ENCODE results near the gene ASNSD1. TPM values are rescaled to one million over a fixed set of nuclear protein-coding genes. Genes with fewer than 3 reads are reported as not detected.
"Not testable (repeated sequence)": the region's sequence is repeated elsewhere in the genome, so short reads cannot be mapped to it uniquely, and the experiment has no call there.

Gene ASNSD1
- total and polyA plus RNA-seq, 7 donors: 22.5 to 56.6 (median 41.5) TPM

GRCh38 chr2:189685540-189686229, 24.4 kb downstream of the ASNSD1 start:
- H3K27ac ChIP-seq: no peak overlapping the region
- TF ChIP-seq EP300 (IDR thresholded peaks at IDR 0.05): no peak
- TF ChIP-seq POLR2A (IDR thresholded peaks at IDR 0.05): no peak
- H3K36me3 ChIP-seq: peaks cover 0 to 8% (median 0%) of the 10 kb centered on the region in 4 donors
- intact Hi-C loops (cut with DNase I): no loop called here
- H3K4me1 ChIP-seq: peaks cover 0 to 12% (median 4%) of the 10 kb centered on the region in 4 donors
- DNase-seq: no peak
- 73 to 78% methylated on average over 2 of the region's 2 CpGs for WGBS, 2 donors
- H3K27me3 ChIP-seq: no peaks in the 10 kb centered on the region
- no peak overlapping the region for H3K4me3 ChIP-seq
- H3K9me3 ChIP-seq: no peaks in the 10 kb centered on the region

DNA sequence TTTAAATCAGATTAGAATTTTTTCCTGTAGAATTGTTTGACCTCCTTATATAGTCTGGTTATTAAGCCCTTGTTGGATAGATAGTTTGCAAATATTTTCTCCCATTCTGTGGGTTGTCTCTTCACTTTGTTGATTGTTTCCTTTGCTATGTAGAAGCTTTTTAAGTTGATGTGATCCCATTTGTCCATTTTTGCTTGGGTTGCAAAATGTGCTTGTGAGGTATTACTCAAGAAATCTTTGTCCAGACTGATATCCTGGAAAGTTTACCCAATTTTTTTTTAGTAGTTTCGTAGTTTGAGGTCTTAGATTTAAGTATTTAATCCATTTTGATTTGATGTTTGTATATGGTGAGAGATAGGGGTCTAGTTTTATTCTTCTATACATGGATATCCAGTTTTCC, 26.5 kb downstream of the ASNSD1 start:
- H3K4me3 ChIP-seq; H3K4me1 ChIP-seq; intact Hi-C loops (cut with DNase I); H3K27ac ChIP-seq; H3K9me3 ChIP-seq; DNase-seq; H3K36me3 ChIP-seq; H3K27me3 ChIP-seq: not testable (repeated sequence)
- 84 to 88% methylated on average over 1 of the region's 1 CpG for WGBS, 2 donors

- Histone ChIP-seq H3K36me3 (no peaks in the 10 kb centered on the region), H3K27me3 (no peaks in the 10 kb centered on the region), H3K4me1 (peaks cover 0 to 4% (median 0%) of the 10 kb centered on the region in 4 donors), H3K4me3 (no peak overlapping the region), H3K9me3 (no peaks in the 10 kb centered on the region), H3K27ac (no peak overlapping the region)
- intact Hi-C loops (cut with DNase I): no loop called here
- TF ChIP-seq POLR2A (IDR thresholded peaks at IDR 0.05) (no peak), POLR2AphosphoS5 (IDR thresholded peaks at IDR 0.05) (no peak), EP300 (IDR thresholded peaks at IDR 0.05) (no peak), CTCF (IDR thresholded peaks at IDR 0.05) (no peak)
- WGBS, 2 donors: 69 to 89% methylated on average over 3 of the region's 3 CpGs
- no peak for DNase-seq
Measured at GRCh38 chr2:189696223-189696622, 35.0 kb downstream of the ASNSD1 start.

DNA sequence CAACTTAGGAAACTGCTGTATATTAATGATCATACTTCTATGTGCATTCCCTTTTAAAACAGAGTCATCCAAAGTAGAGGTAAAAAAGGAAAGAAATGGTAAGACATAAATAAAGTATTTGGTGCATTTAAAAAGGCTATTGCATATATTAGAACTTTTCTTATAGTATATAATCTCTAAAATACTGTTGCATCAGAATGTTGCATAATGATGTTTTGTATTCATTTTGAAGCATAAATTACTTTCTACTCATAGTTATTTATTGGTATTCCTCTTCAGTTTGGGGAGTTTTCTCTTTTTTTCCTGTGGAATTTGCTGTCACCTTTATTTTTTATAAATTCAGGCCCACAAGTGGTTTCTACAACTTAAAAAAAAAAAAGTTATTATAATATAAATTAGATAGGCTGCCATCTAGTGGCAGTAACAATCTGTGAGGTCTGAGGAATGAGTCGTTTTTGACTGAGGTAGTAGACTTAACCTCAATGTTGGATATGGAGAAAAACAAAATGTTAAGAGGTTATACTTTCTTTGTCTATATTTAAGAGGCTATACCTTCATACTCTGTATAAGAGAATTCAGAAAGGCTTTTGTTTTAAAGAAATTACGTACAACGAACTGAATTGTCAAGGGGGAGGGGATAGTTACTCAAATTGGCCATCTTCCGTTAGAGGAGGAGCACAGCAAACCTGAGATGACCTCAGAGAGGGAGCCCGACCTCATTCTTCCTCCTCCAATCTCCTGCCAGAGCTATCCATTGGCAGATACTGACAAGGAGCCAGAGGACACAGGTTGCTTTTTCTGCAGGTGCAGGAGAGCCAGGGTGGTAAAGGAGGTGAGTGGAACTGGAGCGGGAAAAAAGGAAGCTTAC, 37.0 kb downstream of the ASNSD1 start:
- DNase-seq: no peak
- peaks cover 0 to 4% (median 0%) of the 10 kb centered on the region in 4 donors for H3K4me1 ChIP-seq
- no peaks in the 10 kb centered on the region for H3K9me3 ChIP-seq
- no peak overlapping the region for H3K4me3 ChIP-seq
- H3K27ac ChIP-seq: no peak overlapping the region
- no peaks in the 10 kb centered on the region for H3K27me3 ChIP-seq
- whole genome bisulfite sequencing, 2 donors: 29 to 45% methylated on average over 6 of the region's 6 CpGs
- no peak for TF ChIP-seq POLR2A (IDR thresholded peaks at IDR 0.05)
- peak; percentile 14 to 56 (median 34) for TF ChIP-seq CTCF (IDR thresholded peaks at IDR 0.05)
- intact Hi-C loops (cut with DNase I): loop anchor here (2.0 kb wide), 1 partner anchor 23 kb away; the partner anchor contains the start of gene ANKAR
- H3K36me3 ChIP-seq: no peaks in the 10 kb centered on the region

GRCh38 chr2:189700681-189701080, 39.4 kb downstream of the ASNSD1 start:
- Histone ChIP-seq H3K4me1 (peaks cover 0 to 4% (median 0%) of the 10 kb centered on the region in 4 donors), H3K4me3 (no peak overlapping the region), H3K36me3 (no peaks in the 10 kb centered on the region), H3K27me3 (no peaks in the 10 kb centered on the region), H3K9me3 (no peaks in the 10 kb centered on the region), H3K27ac (no peak overlapping the region)
- TF ChIP-seq POLR2A (IDR thresholded peaks at IDR 0.05) (no peak), POLR2AphosphoS5 (IDR thresholded peaks at IDR 0.05) (no peak), EP300 (IDR thresholded peaks at IDR 0.05) (no peak), CTCF (IDR thresholded peaks at IDR 0.05) (no peak)
- 49 to 50% methylated on average over 2 of the region's 2 CpGs for WGBS, 2 donors
- intact Hi-C loops (cut with DNase I): no loop called here
- DNase-seq: no peak

Measured in sigmoid colon (tissue), 7 donors.